ENCODE measurements around the gene TAF15. TPM values are rescaled to one million over a fixed set of nuclear protein-coding genes. Genes with fewer than 3 reads are reported as not detected.

The TAF15 gene
- total and polyA plus RNA-seq, 4 donors, result 88.5 to 138 (median 114) TPM

DNA sequence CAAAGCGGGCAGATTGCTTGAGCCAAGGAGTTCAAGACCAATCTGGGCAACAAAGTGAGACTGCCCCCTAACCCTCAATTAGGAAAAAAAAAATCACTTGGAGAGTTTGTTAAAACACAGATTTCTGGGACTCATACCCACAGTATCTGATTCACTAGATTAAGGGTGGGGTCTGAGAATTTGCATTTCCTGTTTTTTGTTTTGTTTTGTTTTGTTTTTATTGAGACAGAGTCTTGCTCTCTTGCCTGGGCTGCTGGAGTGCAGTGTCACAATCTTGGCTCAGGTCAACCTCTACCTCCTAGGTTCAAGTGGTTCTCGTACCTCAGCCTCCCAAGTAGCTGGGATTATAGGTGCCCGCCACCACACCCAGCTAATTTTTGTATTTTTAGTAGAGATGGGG, 58.3 kb downstream of the TAF15 start:
- Histone ChIP-seq H3K27ac (ENCODE audit: low read depth in 1 of 2, low read length in 1 of 2) (no peak overlapping the region), H3K4me3 (no peak overlapping the region), H3K36me3 (ENCODE audit: control insufficient read depth in 4 of 4, insufficient read depth in 4 of 4, low read length in 4 of 4) (no peaks in the 10 kb centered on the region), H3K27me3 (ENCODE audit: control insufficient read depth in 3 of 3, insufficient read depth in 3 of 3, low read length in 2 of 3) (no peaks in the 10 kb centered on the region), H3K9ac (ENCODE audit: insufficient read depth in 1 of 2, low read length in 2 of 2) (no peak overlapping the region), H3K9me3 (ENCODE audit: control insufficient read depth in 4 of 4, insufficient read depth in 3 of 4, low read length in 3 of 4) (no peaks in the 10 kb centered on the region), H3K4me1 (ENCODE audit: control insufficient read depth in 5 of 5, insufficient read depth in 5 of 5, low read length in 5 of 5) (no peaks in the 10 kb centered on the region)
- DNase-seq, result no peak
- 93 to 100% methylated on average over 3 of the region's 3 CpGs for WGBS, 2 donors
- ATAC-seq (ENCODE audit: insufficient read depth, low FRiP score), result no peak
- TF ChIP-seq, protein P1, sequence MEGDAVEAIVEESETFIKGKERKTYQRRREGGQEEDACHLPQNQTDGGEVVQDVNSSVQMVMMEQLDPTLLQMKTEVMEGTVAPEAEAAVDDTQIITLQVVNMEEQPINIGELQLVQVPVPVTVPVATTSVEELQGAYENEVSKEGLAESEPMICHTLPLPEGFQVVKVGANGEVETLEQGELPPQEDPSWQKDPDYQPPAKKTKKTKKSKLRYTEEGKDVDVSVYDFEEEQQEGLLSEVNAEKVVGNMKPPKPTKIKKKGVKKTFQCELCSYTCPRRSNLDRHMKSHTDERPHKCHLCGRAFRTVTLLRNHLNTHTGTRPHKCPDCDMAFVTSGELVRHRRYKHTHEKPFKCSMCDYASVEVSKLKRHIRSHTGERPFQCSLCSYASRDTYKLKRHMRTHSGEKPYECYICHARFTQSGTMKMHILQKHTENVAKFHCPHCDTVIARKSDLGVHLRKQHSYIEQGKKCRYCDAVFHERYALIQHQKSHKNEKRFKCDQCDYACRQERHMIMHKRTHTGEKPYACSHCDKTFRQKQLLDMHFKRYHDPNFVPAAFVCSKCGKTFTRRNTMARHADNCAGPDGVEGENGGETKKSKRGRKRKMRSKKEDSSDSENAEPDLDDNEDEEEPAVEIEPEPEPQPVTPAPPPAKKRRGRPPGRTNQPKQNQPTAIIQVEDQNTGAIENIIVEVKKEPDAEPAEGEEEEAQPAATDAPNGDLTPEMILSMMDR (IDR thresholded peaks at IDR 0.05; ENCODE audit: control extremely low read depth, extremely low read depth), result no peak

DNA sequence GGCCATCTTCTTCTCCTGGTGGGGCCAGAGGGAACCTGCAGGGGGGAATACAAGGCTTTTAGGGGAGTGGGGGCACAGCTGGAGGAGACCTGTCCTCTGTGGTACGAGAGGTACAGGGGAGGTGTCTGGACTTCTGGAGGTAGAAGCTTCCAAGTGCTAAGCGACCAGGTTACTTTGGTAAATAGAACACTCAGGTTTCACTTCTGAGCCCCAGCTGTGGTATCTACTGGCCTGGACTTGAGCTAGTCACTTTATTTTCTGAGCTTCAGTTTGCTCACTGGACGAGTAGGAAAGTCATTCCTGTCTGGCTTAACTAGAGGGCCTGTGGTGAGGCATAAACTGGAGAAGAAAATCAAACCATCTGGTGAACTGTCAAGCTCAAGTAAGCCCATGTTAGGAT, 59.5 kb downstream of the TAF15 start, which contains the start of gene HEATR9:
Gene HEATR9, minus strand, starts transcription at position 155 of the 400 bp plus-strand sequence. Its CDS starts 149 bp downstream, at position 6.
- Histone ChIP-seq H3K4me3 (no peak within 1 kb of the TSS), H3K36me3 (ENCODE audit: control insufficient read depth in 4 of 4, insufficient read depth in 4 of 4, low read length in 4 of 4) (no peaks in the 10 kb centered on the region), H3K27ac (ENCODE audit: low read depth in 1 of 2, low read length in 1 of 2) (no peak within 1 kb of the TSS), H3K27me3 (ENCODE audit: control insufficient read depth in 3 of 3, insufficient read depth in 3 of 3, low read length in 2 of 3) (no peaks in the 10 kb centered on the region), H3K9me3 (ENCODE audit: control insufficient read depth in 4 of 4, insufficient read depth in 3 of 4, low read length in 3 of 4) (no peaks in the 10 kb centered on the region), H3K9ac (ENCODE audit: insufficient read depth in 1 of 2, low read length in 2 of 2) (no peak within 1 kb of the TSS), H3K4me1 (ENCODE audit: control insufficient read depth in 5 of 5, insufficient read depth in 5 of 5, low read length in 5 of 5) (no peaks in the 10 kb centered on the region)
- ATAC-seq (ENCODE audit: insufficient read depth, low FRiP score) (no peak), DNase-seq (no peak)
- 79 to 88% methylated on average over 3 of the region's 3 CpGs for WGBS, 2 donors
- TF ChIP-seq, protein P1 (IDR thresholded peaks at IDR 0.05; ENCODE audit: control extremely low read depth, extremely low read depth), result no peak

DNA sequence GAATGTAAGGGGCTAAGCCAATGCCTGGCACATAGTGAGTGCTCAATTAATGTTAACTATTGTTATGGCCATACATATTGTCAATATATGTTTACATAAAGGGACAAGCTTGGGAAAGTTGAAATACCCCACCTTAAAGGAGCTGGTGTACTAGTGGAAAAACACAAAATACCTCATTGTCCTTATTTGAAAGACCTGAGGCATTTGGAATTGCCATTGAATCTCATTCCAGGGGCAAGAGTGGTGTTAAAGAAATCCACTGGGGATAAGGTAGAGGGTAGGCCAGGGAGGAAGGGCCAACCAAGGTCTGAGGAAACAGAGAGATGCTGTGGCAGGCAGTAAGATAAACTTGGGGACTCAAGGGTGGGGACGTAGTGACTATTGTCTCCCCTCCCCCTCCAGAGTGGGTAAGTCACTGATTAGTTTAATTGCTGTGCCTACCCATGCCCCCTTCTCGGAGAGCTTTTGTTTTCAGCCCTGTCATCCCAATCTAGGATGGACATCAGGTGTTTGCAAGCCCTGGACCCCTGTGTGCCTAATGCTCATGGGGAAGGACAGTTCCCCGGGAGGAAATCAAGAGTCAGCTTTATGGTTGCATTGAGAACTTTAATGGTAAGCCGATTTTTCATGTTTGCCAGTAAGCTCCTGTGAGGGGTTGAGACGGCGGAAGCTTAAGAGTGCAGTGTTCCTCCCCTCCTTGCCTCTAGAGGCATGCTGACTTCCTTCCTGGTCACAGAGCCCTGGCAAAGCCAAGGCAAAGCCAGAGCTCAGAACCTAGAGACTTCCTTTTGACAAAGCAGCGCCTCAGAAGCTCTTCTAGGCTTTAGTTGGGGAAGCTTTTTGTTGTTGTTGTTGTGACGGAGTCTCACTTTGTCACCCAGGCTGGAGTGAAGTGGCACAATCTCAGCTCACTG, 61.9 kb downstream of the TAF15 start:
- Histone ChIP-seq H3K27ac (ENCODE audit: low read depth in 1 of 2, low read length in 1 of 2) (no peak overlapping the region), H3K9me3 (ENCODE audit: control insufficient read depth in 4 of 4, insufficient read depth in 3 of 4, low read length in 3 of 4) (no peaks in the 10 kb centered on the region), H3K9ac (ENCODE audit: insufficient read depth in 1 of 2, low read length in 2 of 2) (no peak overlapping the region), H3K36me3 (ENCODE audit: control insufficient read depth in 4 of 4, insufficient read depth in 4 of 4, low read length in 4 of 4) (no peaks in the 10 kb centered on the region), H3K4me1 (ENCODE audit: control insufficient read depth in 5 of 5, insufficient read depth in 5 of 5, low read length in 5 of 5) (peaks cover 0 to 3% (median 0%) of the 10 kb centered on the region in 5 donors), H3K4me3 (no peak overlapping the region), H3K27me3 (ENCODE audit: control insufficient read depth in 3 of 3, insufficient read depth in 3 of 3, low read length in 2 of 3) (no peaks in the 10 kb centered on the region)
- ATAC-seq (ENCODE audit: insufficient read depth, low FRiP score), result no peak
- TF ChIP-seq, protein P1 (IDR thresholded peaks at IDR 0.05; ENCODE audit: control extremely low read depth, extremely low read depth), result no peak
- WGBS, 2 donors, result 45 to 47% methylated on average over 8 of the region's 8 CpGs
- DNase-seq, result no peak
